ENCODE results near the gene CCDC126. TPM values are rescaled to one million over a fixed set of nuclear protein-coding genes. Genes with fewer than 3 reads are reported as not detected.

CCDC126 gene
- total and polyA plus RNA-seq, 2 of the 8 experiments (the other 6 are each of a cell fraction or from before 2014, with no cell fraction given) = 1.4 to 5.3 TPM

GRCh38 chr7:23594879-23595604, 2.1 kb upstream of the CCDC126 start:
- no peak overlapping the region for H4K91ac ChIP-seq (replicated peaks; ENCODE audit: insufficient read length, low read length)
- CTCF ChIA-PET (ENCODE audit: partially characterized antibody) = interaction anchor here (0.7 to 1.5 kb wide), 4 partner anchors 48 to 113 kb away, joined by 3 read pairs; no protein-coding TSS in a partner anchor
- no peak overlapping the region for H2BK5ac ChIP-seq (ENCODE audit: low read depth, low read length)
- no peak overlapping the region for H2AK5ac ChIP-seq (ENCODE audit: low read depth, low read length)
- H2BK20ac ChIP-seq (ENCODE audit: low read length) = no peak overlapping the region
- no peak overlapping the region for H3K9ac ChIP-seq (replicated peaks in 1 of 4; ENCODE audit: extremely low read depth in 1 of 4, low read depth in 3 of 4, low read length in 3 of 4)
- POLR2A ChIA-PET (ENCODE audit: partially characterized antibody) = no interaction called here
- H3K9me3 ChIP-seq (ENCODE audit: insufficient read depth in 2 of 2, low read depth in 1 of 2, low read length in 1 of 2) = no peaks in the 10 kb centered on the region; a peak in 1 of 4 replicates
- H3K18ac ChIP-seq (ENCODE audit: extremely low read depth, low read length) = no peak overlapping the region
- H3K79me2 ChIP-seq (ENCODE audit: control insufficient read depth in 1 of 2, insufficient read depth in 2 of 2, low read length in 2 of 2) = no peaks in the 10 kb centered on the region
- no peak overlapping the region for H3K14ac ChIP-seq (ENCODE audit: insufficient read length)
- H4K5ac ChIP-seq (ENCODE audit: insufficient read length, low read depth, low read length) = no peak overlapping the region
- H3K4ac ChIP-seq (replicated peaks; ENCODE audit: insufficient read length, low read depth, low read length) = no peak overlapping the region
- H2BK12ac ChIP-seq (ENCODE audit: low read depth, low read length) = no peak overlapping the region
- no peak overlapping the region for H3K23ac ChIP-seq (ENCODE audit: insufficient read length)
- H3K27me3 ChIP-seq (replicated peaks in 1 of 4; ENCODE audit: control insufficient read depth in 3 of 4, extremely low read depth in 1 of 4, insufficient read depth in 3 of 4, low read length in 3 of 4) = peaks cover 0 to 11% (median 10%) of the 10 kb centered on the region in 4 experiments; a peak in 6 of 7 replicates
- FAIRE-seq = no peak
- no peaks in the 10 kb centered on the region for H3K36me3 ChIP-seq (ENCODE audit: control insufficient read depth in 2 of 4, insufficient read depth in 4 of 4, low read length in 3 of 4)
- H2BK15ac ChIP-seq (ENCODE audit: low read length) = no peak overlapping the region
- H3K56ac ChIP-seq (replicated peaks; ENCODE audit: insufficient read length, low read depth, low read length) = no peak overlapping the region
- H3K4me2 ChIP-seq (ENCODE audit: insufficient read depth in 1 of 2, low read depth in 2 of 2, low read length in 2 of 2) = no peak overlapping the region
- H2BK120ac ChIP-seq (replicated peaks; ENCODE audit: low read depth, low read length) = no peak overlapping the region
- no peak overlapping the region for H4K8ac ChIP-seq (ENCODE audit: extremely low read depth, insufficient read depth, low read length)
- no peak for DNase-seq (ENCODE audit: low read depth in 1 of 2, low spot score in 2 of 2)
- peaks cover 6% of the 10 kb centered on the region for H3K23me2 ChIP-seq (ENCODE audit: low read depth, low read length)
- peaks cover 0 to 2% (median 0%) of the 10 kb centered on the region in 4 experiments; a peak in 3 of 7 replicates for H3K4me1 ChIP-seq (replicated peaks in 1 of 4; ENCODE audit: control insufficient read depth in 3 of 4, insufficient read depth in 4 of 4, low read length in 3 of 4)
- H3K4me3 ChIP-seq (ENCODE audit: extremely low read depth in 1 of 4, insufficient read depth in 2 of 4, low read depth in 3 of 4, low read length in 4 of 4) = no peak overlapping the region
- H3K79me1 ChIP-seq (ENCODE audit: low read depth, low read length) = no peaks in the 10 kb centered on the region
- H4K20me1 ChIP-seq (replicated peaks in 1 of 2; ENCODE audit: control insufficient read depth in 1 of 2, insufficient read depth in 2 of 2, low read length in 2 of 2) = no peaks in the 10 kb centered on the region
- H3K27ac ChIP-seq (ENCODE audit: low read depth, low read length) = no peak overlapping the region
- 0 out of 2 replicates have a peak, but pooled peaks have one; percentile 57 for TF ChIP-seq SRF (IDR thresholded peaks at IDR 0.05; ENCODE audit: low read depth, low read length)
- TF ChIP-seq EGR1 (IDR thresholded peaks at IDR 0.05; ENCODE audit: borderline replicate concordance, low read depth, low read length) = no peak
- no peak for TF ChIP-seq MAX (IDR thresholded peaks at IDR 0.05)
- no peak for TF ChIP-seq E2F6 (IDR thresholded peaks at IDR 0.05)
- no peak overlapping the region for H2AFZ ChIP-seq (ENCODE audit: low read length)
